Stimulated activated CD4-positive, alpha-beta T cell treated with anti-CD3 and anti-CD28 coated beads, TNF-alpha, amount 100 ng/mL, for 48 hours (primary cell): ENCODE results near the gene IFNL3.

Experiments
- DNase-seq, 3 donors: peaks; one replicate each; pipeline ENCODE4 v3.0.0-alpha.2; 2020; ENCODE audit warnings: low read depth in 3 of 3

The IFNL3 gene

GRCh38 chr19:39193803-39194202 is 51.0 kb downstream of the IFNL3 start:
- DNase-seq: no peak
